OCI-LY1 (cell line): ENCODE measurements around the gene MACROH2A2.

Experiments used
- H2AFZ ChIP-seq: fragments of 200-600 bp; sonication (generic), shearing (Covaris generic); 2 replicates; pipeline ENCODE4 v1.6.0; 2014; ENCODE audit warnings: antibody characterized with exemption, mild to moderate bottlenecking, low read length
- H3F3A ChIP-seq: fragments of 200-600 bp; sonication (generic), shearing (Covaris generic); 2 replicates; pipeline ENCODE4 v1.6.0; 2014; ENCODE audit warnings: mild to moderate bottlenecking, antibody characterized with exemption, low read length, moderate library complexity; ENCODE audit not compliant: insufficient read depth
- H3K27ac ChIP-seq: fragments of 200-600 bp; sonication (generic); 2 replicates; pipeline ENCODE4 v1.5.1; 2014; ENCODE audit warnings: low read length, mixed run types, mild to moderate bottlenecking, low read depth; ENCODE audit not compliant: poor library complexity, severe bottlenecking
- H3K27me3 ChIP-seq: fragments of 200-600 bp; sonication (generic); 2 replicates; pipeline ENCODE4 v1.6.0; 2014; ENCODE audit warnings: antibody characterized with exemption, mild to moderate bottlenecking, low read length, moderate library complexity; ENCODE audit not compliant: insufficient read depth
- H3K36me3 ChIP-seq: fragments of 200-600 bp; sonication (generic); 2 replicates; pipeline ENCODE4 v1.6.1; 2014; ENCODE audit warnings: mild to moderate bottlenecking, antibody characterized with exemption, low read length, moderate library complexity, mixed read lengths; ENCODE audit not compliant: insufficient read depth
- H3K4me1 ChIP-seq: fragments of 200-600 bp; sonication (generic); 2 replicates; pipeline ENCODE4 v1.5.1; 2014; ENCODE audit warnings: mild to moderate bottlenecking, low read length, moderate library complexity; ENCODE audit not compliant: insufficient read depth, severe bottlenecking
- H3K4me2 ChIP-seq: fragments of 200-600 bp; sonication (generic), shearing (Covaris generic); 2 replicates; pipeline ENCODE4 v1.6.1; 2014; ENCODE audit warnings: low read length
- H3K4me3 ChIP-seq: fragments of 200-600 bp; sonication (generic); 2 replicates; pipeline ENCODE4 v1.5.1; 2014; ENCODE audit warnings: low read length, low read depth, mild to moderate bottlenecking, mixed read lengths; ENCODE audit not compliant: poor library complexity, severe bottlenecking
- H3K79me2 ChIP-seq: fragments of 200-600 bp; shearing (Covaris generic); 2 replicates; pipeline ENCODE4 v1.6.1; 2016; ENCODE audit warnings: mixed run types, low read length, mixed read lengths; ENCODE audit not compliant: insufficient read depth
- H3K9ac ChIP-seq: fragments of 200-600 bp; sonication (generic), shearing (Covaris generic); 2 replicates; pipeline ENCODE4 v1.6.1; 2014; ENCODE audit warnings: mild to moderate bottlenecking, low read length, mixed read lengths
- H3K9me2 ChIP-seq: fragments of 200-600 bp; sonication (generic), shearing (Covaris generic); 2 replicates; pipeline ENCODE4 v1.6.1; 2014; ENCODE audit warnings: low read depth, mild to moderate bottlenecking, low read length, mixed read lengths
- H3K9me3 ChIP-seq: fragments of 200-600 bp; shearing (Covaris generic); 2 replicates; pipeline ENCODE4 v1.6.1; 2014; ENCODE audit warnings: low read length, mixed read lengths
- H4K20me1 ChIP-seq: fragments of 200-600 bp; sonication (generic), shearing (Covaris generic); 2 replicates; pipeline ENCODE4 v1.6.0; 2016; ENCODE audit warnings: mild to moderate bottlenecking, low read length; ENCODE audit not compliant: insufficient read depth
- EZH2 ChIP-seq: fragments of 200-600 bp; sonication (generic), shearing (Covaris generic); IDR thresholded peaks from 2 replicates; pipeline ENCODE4 v1.8.0; 2017; ENCODE audit warnings: borderline replicate concordance, mixed run types, mild to moderate bottlenecking, antibody characterized with exemption, low read length, moderate library complexity, mixed read lengths
- TF ChIP-seq, protein P1 (sequence below): fragments of 200-600 bp; sonication (generic), shearing (Covaris generic); IDR thresholded peaks from 2 replicates; pipeline ENCODE4 v1.5.1; 2017; ENCODE audit warnings: mild to moderate bottlenecking, antibody characterized with exemption, low read length, moderate library complexity, mixed read lengths

The MACROH2A2 gene

GRCh38 chr10:70032667-70033289 is 19.9 kb upstream of the MACROH2A2 start:
- H3K4me3 ChIP-seq = no peak overlapping the region
- no peak overlapping the region for H3K9ac ChIP-seq
- no peak overlapping the region for H3K27ac ChIP-seq
- TF ChIP-seq, protein P1, sequence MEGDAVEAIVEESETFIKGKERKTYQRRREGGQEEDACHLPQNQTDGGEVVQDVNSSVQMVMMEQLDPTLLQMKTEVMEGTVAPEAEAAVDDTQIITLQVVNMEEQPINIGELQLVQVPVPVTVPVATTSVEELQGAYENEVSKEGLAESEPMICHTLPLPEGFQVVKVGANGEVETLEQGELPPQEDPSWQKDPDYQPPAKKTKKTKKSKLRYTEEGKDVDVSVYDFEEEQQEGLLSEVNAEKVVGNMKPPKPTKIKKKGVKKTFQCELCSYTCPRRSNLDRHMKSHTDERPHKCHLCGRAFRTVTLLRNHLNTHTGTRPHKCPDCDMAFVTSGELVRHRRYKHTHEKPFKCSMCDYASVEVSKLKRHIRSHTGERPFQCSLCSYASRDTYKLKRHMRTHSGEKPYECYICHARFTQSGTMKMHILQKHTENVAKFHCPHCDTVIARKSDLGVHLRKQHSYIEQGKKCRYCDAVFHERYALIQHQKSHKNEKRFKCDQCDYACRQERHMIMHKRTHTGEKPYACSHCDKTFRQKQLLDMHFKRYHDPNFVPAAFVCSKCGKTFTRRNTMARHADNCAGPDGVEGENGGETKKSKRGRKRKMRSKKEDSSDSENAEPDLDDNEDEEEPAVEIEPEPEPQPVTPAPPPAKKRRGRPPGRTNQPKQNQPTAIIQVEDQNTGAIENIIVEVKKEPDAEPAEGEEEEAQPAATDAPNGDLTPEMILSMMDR = no peak
- no peak for TF ChIP-seq EZH2
- no peaks in the 10 kb centered on the region for H3K9me2 ChIP-seq
- no peaks in the 10 kb centered on the region; the same call in 1 of the 2 replicates for H3K36me3 ChIP-seq
- H3K9me3 ChIP-seq = peaks cover 12% of the 10 kb centered on the region
- H3K4me1 ChIP-seq = no peaks in the 10 kb centered on the region
- H3K27me3 ChIP-seq = no peaks in the 10 kb centered on the region
- H3F3A ChIP-seq = no peaks in the 10 kb centered on the region
- H3K79me2 ChIP-seq = no peaks in the 10 kb centered on the region
- H3K4me2 ChIP-seq = no peak overlapping the region
- no peak overlapping the region for H2AFZ ChIP-seq
- H4K20me1 ChIP-seq = no peaks in the 10 kb centered on the region

DNA sequence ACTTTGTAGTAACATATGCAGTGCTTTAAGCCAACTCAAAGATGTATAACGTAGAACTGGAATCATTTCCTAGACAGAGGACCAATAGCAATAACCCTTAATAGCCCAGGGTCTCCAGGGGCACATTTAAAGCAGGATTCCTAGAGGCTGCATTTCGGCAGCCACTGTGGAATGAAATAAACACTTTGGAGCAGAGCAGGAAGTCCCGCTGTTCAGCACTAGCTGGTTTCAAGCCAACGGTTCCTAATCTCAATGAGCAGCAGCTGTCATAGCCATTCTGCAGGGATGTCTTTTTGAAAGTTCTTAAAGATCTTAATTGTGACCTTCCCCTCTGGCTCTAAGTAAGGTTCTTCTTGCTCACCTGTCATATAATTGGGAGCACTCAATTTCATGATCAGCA is 18.4 kb upstream of the MACROH2A2 start:
- Histone ChIP-seq H3K4me2 (no peak overlapping the region), H3K9ac (no peak overlapping the region), H3K27me3 (no peaks in the 10 kb centered on the region), H4K20me1 (no peaks in the 10 kb centered on the region), H3F3A (no peaks in the 10 kb centered on the region), H3K4me3 (no peak overlapping the region), H3K9me2 (no peaks in the 10 kb centered on the region), H3K79me2 (no peaks in the 10 kb centered on the region), H3K4me1 (no peaks in the 10 kb centered on the region), H3K36me3 (no peaks in the 10 kb centered on the region; the same call in 1 of the 2 replicates), H2AFZ (no peak overlapping the region), H3K27ac (no peak overlapping the region), H3K9me3 (peaks cover 12% of the 10 kb centered on the region)
- TF ChIP-seq EZH2 = no peak
- TF ChIP-seq, protein P1 = no peak

DNA sequence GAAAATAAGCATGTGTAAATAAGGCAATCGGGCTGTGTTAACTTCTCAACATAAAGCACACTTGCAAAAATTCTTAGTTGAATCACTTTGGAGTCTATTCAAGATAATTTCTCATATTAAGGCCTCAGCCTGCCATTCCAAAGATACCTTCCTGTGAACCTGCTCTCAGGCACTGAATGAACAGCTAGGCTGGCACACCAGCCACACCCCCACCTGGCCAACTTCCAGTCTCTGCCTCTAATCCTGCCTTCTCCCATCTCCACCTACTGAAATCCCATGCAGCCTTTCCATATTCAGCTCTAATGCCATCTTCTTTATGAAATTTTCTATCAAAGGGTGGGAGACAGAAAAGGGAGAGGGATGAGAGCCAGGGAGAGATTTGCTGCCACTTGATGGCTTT is 17.1 kb upstream of the MACROH2A2 start:
- no peak overlapping the region for H2AFZ ChIP-seq
- no peaks in the 10 kb centered on the region for H3K27me3 ChIP-seq
- H3K27ac ChIP-seq = no peak overlapping the region
- no peaks in the 10 kb centered on the region for H3F3A ChIP-seq
- no peaks in the 10 kb centered on the region for H3K9me2 ChIP-seq
- H3K9ac ChIP-seq = no peak overlapping the region
- H4K20me1 ChIP-seq = no peaks in the 10 kb centered on the region
- no peak overlapping the region for H3K4me2 ChIP-seq
- no peaks in the 10 kb centered on the region for H3K4me1 ChIP-seq
- H3K79me2 ChIP-seq = no peaks in the 10 kb centered on the region
- peaks cover 7% of the 10 kb centered on the region for H3K9me3 ChIP-seq
- no peak overlapping the region for H3K4me3 ChIP-seq
- TF ChIP-seq EZH2 = no peak
- TF ChIP-seq, protein P1 = no peak
- H3K36me3 ChIP-seq = no peaks in the 10 kb centered on the region; the same call in 1 of the 2 replicates
